ENCODE measurements around the gene DHCR7.

GRCh38 chr11:71476926-71477640, 28.9 kb upstream of the DHCR7 start:
- TF ChIP-seq RAD21 (IDR thresholded peaks at IDR 0.05; ENCODE audit: low read length) (no peak), MAX (IDR thresholded peaks at IDR 0.05; ENCODE audit: low read depth) (no peak)
